ENCODE data around the gene RRAD.
"Not testable (repeated sequence)": the region's sequence is repeated elsewhere in the genome, so short reads cannot be mapped to it uniquely, and the experiment has no call there.

The RRAD gene

DNA sequence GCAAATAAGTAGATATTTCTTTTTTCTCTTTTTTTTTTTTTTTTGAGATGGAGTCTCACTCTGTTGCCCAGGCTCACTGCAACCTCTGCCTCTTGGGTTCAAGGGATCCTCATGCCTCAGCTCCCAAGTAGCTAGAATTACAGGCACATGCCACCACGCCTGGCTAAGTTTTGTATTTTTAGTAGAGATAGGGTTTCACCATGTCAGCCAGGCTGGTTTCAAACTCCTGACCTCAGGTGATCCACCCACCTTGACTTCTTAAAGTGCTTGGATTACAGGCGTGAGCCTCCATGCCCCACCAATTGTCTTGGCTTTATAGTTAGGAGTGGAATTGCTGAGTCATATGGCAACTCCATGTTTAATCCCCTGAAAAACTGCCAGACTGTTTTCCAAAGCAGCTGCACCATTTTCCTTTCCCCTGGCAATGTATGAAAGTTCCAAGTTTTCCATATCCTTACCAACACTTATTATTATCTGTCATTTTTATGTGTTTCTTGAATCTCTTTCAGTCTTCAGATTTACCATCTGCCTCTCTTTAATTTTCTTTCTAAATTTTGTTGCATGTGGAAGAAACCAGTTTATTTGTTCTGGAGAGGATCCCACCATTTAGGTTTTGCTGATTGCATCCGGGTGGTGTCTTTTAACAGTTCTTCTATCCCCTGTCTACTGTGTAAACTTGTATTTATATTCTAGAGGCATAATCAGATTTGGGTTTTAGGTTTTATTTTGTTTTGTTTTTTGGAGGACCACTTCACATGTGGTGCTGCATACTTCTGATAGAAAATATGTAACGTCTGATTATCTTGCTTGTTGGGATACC is 25.8 kb upstream of the RRAD start:
- DNase-seq = no peak

DNA sequence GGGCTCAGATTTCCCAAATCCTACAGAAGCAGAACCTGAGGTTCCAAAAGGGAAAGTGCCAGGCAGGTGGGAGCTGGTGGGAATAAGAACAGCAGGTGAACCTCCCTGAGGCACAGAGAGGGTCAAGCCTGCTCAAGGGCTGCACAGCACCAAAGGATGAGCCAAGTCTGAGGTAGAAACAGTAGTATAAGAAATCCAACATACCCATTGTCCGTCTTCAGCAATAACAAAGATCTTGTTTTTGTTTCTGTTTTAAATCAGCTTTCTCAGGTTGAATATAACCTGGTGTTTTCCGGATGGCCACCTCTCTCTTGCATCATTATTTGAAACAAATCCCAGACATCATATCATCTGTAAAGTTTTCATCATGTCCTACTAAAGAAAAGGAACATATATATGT is 25.1 kb upstream of the RRAD start:
- no peak for DNase-seq

DNA sequence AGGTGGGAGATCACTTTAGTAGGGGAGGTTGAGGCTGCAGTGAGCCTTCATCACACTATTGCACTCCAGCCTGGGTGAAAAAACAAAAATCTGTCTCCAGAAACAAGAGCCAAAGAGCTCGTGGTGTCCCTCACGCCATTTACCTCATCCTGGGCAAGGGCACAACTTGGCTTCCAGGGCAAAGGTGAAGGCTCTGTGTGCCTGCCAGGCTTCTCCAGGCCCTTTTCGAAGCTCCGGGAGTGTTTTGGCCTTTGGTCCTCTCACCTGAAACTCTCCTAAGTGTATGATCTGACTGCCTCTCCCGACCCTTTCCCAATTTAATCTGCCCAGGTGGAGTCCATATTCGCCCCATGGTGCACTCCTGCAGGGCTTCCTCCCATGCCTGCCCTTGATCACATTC is 24.1 kb upstream of the RRAD start:
- DNase-seq = no peak

- no peak for DNase-seq
Measured at GRCh38 chr16:66948837-66949225, 23.5 kb upstream of the RRAD start.

- peak; percentile 71 for DNase-seq
Measured at GRCh38 chr16:66948134-66948836, 22.9 kb upstream of the RRAD start.

GRCh38 chr16:66947302-66948065 is 22.1 kb upstream of the RRAD start:
- peak; percentile 94 for DNase-seq

GRCh38 chr16:66946974-66947301 is 21.6 kb upstream of the RRAD start:
- no peak for DNase-seq

- DNase-seq = no peak
Measured at GRCh38 chr16:66946541-66946940, 21.2 kb upstream of the RRAD start.

DNA sequence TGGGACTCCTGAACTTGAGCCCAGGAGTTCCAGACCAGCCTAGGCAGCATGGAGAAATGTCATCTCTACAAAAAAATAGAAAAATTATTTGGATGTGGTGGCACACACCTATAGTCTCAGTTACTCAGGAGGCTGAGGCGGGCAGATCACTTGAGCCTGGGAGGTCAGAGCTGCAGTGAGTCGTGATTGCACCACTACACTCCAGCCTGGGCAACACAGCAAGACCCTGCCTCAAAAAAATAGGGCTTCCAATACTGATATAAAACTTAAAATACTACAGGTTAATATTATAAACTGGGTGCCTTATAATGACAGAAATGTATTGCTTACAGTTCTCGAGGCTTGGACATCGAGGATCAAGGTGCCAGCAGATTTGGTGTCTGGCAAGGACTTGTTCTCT is 20.6 kb upstream of the RRAD start:
- no peak for DNase-seq

DNA sequence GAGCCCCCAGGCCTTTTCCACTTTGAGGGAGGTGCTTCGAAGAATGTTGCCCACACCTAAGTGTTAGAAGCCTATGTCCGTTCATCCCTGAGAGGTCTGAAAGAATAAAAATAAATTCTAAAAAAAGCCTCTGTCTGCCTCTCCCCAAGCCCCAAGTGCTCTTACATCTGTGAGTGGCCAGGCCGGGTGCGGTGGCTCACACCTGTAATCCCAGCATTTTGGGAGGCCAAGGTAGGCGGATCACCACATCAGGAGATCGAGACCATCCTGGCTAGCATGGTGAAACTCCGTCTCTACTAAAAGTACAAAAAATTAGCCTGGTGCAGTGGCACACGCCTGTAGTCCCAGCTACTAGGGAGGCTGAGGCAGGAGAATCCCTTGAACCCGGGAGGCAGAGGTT is 19.6 kb upstream of the RRAD start:
- DNase-seq = not testable (repeated sequence)

DNA sequence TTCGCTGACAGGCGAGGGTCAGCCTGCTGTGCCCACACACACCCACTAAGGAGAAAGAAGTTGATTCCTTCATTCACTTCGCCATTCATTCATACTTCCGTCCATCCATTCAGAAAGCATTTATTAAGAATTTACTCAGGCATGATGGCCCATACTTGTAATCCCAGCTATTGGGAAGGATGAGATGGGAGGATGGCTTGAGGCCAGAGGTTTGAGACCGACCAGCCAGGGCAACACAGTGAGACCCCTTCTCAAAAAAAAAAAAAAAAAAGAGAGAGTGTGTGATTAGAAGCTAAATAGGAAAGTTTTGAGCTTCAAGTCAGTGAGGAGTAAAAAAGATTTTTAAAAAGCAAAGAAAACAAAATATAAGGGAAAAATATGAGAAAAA is 18.7 kb upstream of the RRAD start:
- no peak for DNase-seq

- DNase-seq = no peak
Measured at GRCh38 chr16:66943426-66944053, 18.2 kb upstream of the RRAD start.

- no peak for DNase-seq
Measured at GRCh38 chr16:66942981-66943380, 17.6 kb upstream of the RRAD start.

DNA sequence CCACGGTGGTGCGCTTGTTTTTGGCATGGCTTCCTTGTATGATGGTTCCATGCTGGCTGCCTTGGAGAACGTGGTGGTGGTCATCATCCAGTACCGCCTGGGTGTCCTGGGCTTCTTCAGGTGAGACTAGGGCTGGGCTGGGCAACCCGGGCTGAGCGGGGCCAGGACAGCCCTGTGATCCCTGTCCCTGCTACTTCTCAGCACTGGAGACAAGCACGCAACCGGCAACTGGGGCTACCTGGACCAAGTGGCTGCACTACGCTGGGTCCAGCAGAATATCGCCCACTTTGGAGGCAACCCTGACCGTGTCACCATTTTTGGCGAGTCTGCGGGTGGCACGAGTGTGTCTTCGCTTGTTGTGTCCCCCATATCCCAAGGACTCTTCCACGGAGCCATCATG is 14.9 kb upstream of the RRAD start:
- DNase-seq = no peak

GRCh38 chr16:66939366-66939765 is 14.0 kb upstream of the RRAD start:
- DNase-seq = no peak

DNA sequence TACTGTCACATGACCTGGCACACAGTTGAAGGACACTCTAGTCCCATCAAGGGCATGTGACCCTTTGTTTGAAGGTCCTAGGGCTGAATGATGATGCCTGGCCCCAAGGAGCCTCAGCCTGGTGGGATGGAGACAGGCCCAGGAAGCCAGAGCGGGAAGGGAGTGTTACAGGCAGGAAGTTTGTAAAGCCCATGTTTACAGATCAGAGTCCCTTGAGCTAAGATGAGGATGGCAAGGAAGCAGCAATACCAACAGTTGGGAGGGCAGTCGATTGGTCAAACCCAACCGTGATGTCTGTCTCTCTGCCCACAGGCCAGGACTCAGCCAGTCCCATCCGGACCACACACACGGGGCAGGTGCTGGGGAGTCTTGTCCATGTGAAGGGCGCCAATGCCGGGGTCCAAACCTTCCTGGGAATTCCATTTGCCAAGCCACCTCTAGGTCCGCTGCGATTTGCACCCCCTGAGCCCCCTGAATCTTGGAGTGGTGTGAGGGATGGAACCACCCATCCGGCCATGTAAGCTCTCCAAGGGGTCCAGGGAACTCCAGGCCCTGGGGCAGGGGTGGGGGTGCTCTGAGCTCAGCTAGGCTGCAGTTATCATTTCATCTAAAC is 12.5 kb upstream of the RRAD start:
- DNase-seq = no peak

DNA sequence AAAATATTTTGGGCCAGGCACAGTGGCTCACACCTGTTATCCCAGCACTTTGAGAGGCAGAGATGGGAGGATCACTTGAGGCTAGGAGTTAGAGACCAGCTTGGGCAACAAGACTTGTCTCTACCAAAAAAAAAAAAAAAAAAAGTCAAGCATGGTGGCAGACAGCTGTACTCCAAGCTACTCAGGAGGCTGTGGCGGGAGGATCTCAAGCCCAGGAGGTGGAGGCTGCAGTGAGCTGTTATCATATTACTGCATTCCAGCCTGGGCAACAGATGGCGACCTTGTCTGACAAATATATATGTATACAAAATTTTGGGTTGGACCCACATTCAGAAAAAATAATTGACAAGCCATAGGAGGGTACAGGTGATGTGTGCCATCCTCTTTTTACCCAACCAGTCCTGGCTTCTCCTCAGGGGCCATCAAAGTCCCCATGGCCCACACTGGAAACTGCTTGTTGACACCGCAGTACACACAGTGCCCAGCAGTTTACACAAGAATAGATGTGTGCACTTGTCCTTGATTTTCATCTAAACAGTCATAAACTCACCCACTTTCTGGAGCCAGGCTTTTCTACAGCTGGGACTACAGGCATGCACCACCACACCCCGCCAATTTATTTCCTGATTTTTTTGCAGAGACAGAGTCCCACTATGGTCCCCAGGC is 11.7 kb upstream of the RRAD start:
- no peak for DNase-seq

DNA sequence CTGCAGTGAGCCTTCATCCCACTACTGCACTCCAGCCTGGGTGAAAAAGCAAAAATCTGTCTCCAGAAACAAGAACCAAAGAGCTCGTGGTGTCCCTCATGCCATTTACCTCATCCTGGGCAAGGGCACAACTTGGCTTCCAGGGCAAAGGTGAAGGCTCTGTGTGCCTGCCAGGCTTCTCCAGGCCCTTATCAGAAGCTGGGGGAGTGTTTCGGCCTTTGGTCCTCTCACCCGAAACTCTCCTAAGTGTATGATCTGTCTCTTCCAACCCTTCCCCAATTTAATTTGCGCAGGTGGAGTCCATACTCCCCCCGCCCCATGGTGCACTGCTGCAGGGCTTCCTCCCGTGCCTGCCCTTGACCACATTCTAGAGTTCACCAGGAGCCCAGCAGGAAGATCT is 11.1 kb upstream of the RRAD start:
- no peak for DNase-seq

- no peak for DNase-seq
Measured at GRCh38 chr16:66935314-66936011, 10.1 kb upstream of the RRAD start, which contains the start of gene CES2. TSS of gene CES2 (plus strand) at chr16:66935516. CDS start at chr16:66935636, 120 bp downstream.

DNA sequence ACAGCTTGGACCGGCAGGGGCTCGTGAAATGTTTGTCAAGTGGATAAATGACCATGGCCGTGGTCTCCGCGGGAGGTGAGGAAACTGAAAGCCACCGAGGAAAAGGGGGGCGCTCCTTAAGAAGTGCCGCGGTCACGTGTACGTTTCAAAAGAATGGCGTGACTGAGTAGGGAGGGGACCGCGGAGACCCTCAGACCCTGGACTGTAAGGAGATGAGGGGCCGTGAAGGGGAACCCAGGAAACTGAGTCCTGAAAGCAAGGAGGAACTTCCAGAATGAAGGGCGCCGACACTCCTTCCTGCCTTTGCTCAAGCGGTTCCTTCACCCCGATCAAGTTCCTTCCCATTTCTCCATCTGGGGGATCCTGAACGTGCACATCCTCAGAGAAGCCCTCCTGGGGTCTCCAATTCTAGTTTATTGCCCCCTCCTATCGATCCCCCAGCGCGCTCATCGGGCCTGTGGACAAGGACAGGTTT is 9.5 kb upstream of the RRAD start:
- not testable (repeated sequence) for DNase-seq

GRCh38 chr16:66934138-66934838 is 9.0 kb upstream of the RRAD start, which contains the start of gene CIAO2B:
TSS of gene CIAO2B (minus strand) at chr16:66934402. CDS start at chr16:66934364, 38 bp downstream.
- DNase-seq = peak; percentile 95
